OCI-LY3 (cell line): ENCODE results near the gene DRGX.
A peak's percentile ranks its signal among the peaks of the same experiment; 100 is the strongest.

Source experiments
- H2AFZ ChIP-seq: fragments of 200-600, 300-600 bp; shearing (Covaris generic); 2 replicates; pipeline ENCODE4 v1.6.0; 2014; ENCODE audit warnings: antibody characterized with exemption, low read depth, low read length
- H3K27ac ChIP-seq: fragments of 200-600, 300-600 bp; sonication (generic); 2 replicates; pipeline ENCODE4 v1.5.1; 2014; ENCODE audit warnings: mild to moderate bottlenecking, low read length, moderate library complexity, mixed read lengths
- H3K27me3 ChIP-seq: fragments of 200-600, 300-600 bp; sonication (generic); 2 replicates; pipeline ENCODE4 v1.6.1; 2014; ENCODE audit warnings: low read depth, low read length, mixed read lengths
- H3K36me3 ChIP-seq: fragments of 200-600, 300-600 bp; sonication (generic); replicated peaks from 2 replicates; pipeline ENCODE3; 2014; ENCODE audit warnings: low read depth, low read length, mixed read lengths
- H3K4me1 ChIP-seq: fragments of 300-600, 200-600 bp; sonication (generic); 2 replicates; pipeline ENCODE4 v1.6.1; 2014; ENCODE audit warnings: low read length, mixed read lengths
- H3K4me2 ChIP-seq: fragments of 200-600, 300-600 bp; sonication (generic); 2 replicates; pipeline ENCODE4 v1.6.1; 2014; ENCODE audit warnings: low read length, mixed read lengths
- H3K4me3 ChIP-seq: fragments of 300-600, 200-600 bp; sonication (generic); 2 replicates; pipeline ENCODE4 v1.5.1; 2014; ENCODE audit warnings: antibody characterized with exemption, mild to moderate bottlenecking, low read length, moderate library complexity
- H3K79me2 ChIP-seq: fragments of 300-600, 200-600 bp; shearing (Covaris generic); 2 replicates; pipeline ENCODE4 v1.6.1; 2014; ENCODE audit warnings: mild to moderate bottlenecking, low read length, mixed read lengths
- H3K9ac ChIP-seq: fragments of 300-600, 200-600 bp; shearing (Covaris generic); 2 replicates; pipeline ENCODE4 v1.6.0; 2014; ENCODE audit warnings: mild to moderate bottlenecking, low read length, moderate library complexity
- H3K9me3 ChIP-seq: fragments of 200-600, 300-600 bp; shearing (Covaris generic); 2 replicates; pipeline ENCODE4 v1.6.1; 2014; ENCODE audit warnings: low read length, mixed read lengths; ENCODE audit not compliant: insufficient read depth
- H4K20me1 ChIP-seq: fragments of 200-600, 300-600 bp; sonication (generic); 2 replicates; pipeline ENCODE4 v1.6.1; 2016; ENCODE audit warnings: low read length, mixed read lengths; ENCODE audit not compliant: insufficient read depth
- CTCF ChIP-seq: fragments of 200-600, 300-600 bp; sonication (generic); IDR thresholded peaks from 2 replicates; pipeline ENCODE4 v1.5.1; 2014; ENCODE audit warnings: antibody characterized with exemption, low read length, low read depth
- EZH2phosphoT487 ChIP-seq: fragments of 200-600 bp; shearing (Covaris generic); IDR thresholded peaks from 2 replicates; pipeline ENCODE4 v1.6.1; 2018; ENCODE audit warnings: antibody characterized with exemption, mixed run types, low read depth

Gene DRGX

GRCh38 chr10:49347342-49347741, 48.5 kb downstream of the DRGX start:
- no peak overlapping the region for H3K4me3 ChIP-seq
- H3K27me3 ChIP-seq, result no peaks in the 10 kb centered on the region
- no peaks in the 10 kb centered on the region for H3K9me3 ChIP-seq
- H2AFZ ChIP-seq, result no peak overlapping the region
- no peaks in the 10 kb centered on the region for H3K36me3 ChIP-seq
- no peak overlapping the region for H3K27ac ChIP-seq
- no peak overlapping the region for H3K9ac ChIP-seq
- TF ChIP-seq EZH2phosphoT487, result no peak
- TF ChIP-seq CTCF, result no peak
- H3K4me1 ChIP-seq, result no peaks in the 10 kb centered on the region
- H3K4me2 ChIP-seq, result no peak overlapping the region
- no peaks in the 10 kb centered on the region for H3K79me2 ChIP-seq
- H4K20me1 ChIP-seq, result no peaks in the 10 kb centered on the region

GRCh38 chr10:49344840-49345239, 51.0 kb downstream of the DRGX start:
- H3K9me3 ChIP-seq, result no peaks in the 10 kb centered on the region
- no peaks in the 10 kb centered on the region for H3K4me1 ChIP-seq
- no peak overlapping the region for H2AFZ ChIP-seq
- H3K9ac ChIP-seq, result no peak overlapping the region
- no peak overlapping the region for H3K4me3 ChIP-seq
- no peaks in the 10 kb centered on the region for H3K36me3 ChIP-seq
- H3K27ac ChIP-seq, result no peak overlapping the region
- H4K20me1 ChIP-seq, result no peaks in the 10 kb centered on the region
- no peaks in the 10 kb centered on the region for H3K27me3 ChIP-seq
- H3K4me2 ChIP-seq, result no peak overlapping the region
- H3K79me2 ChIP-seq, result no peaks in the 10 kb centered on the region
- no peak for TF ChIP-seq EZH2phosphoT487
- no peak for TF ChIP-seq CTCF

GRCh38 chr10:49338604-49339003, 57.3 kb downstream of the DRGX start:
- TF ChIP-seq EZH2phosphoT487 (no peak), CTCF (no peak)
- H3K36me3 ChIP-seq, result no peaks in the 10 kb centered on the region
- no peak overlapping the region for H3K4me3 ChIP-seq
- H4K20me1 ChIP-seq, result no peaks in the 10 kb centered on the region
- H3K27ac ChIP-seq, result no peak overlapping the region
- H3K4me1 ChIP-seq, result peaks cover 2% of the 10 kb centered on the region; the same call in 1 of the 2 replicates
- H3K27me3 ChIP-seq, result no peaks in the 10 kb centered on the region
- H2AFZ ChIP-seq, result no peak overlapping the region
- H3K79me2 ChIP-seq, result no peaks in the 10 kb centered on the region
- no peak overlapping the region for H3K4me2 ChIP-seq
- no peak overlapping the region for H3K9ac ChIP-seq
- no peaks in the 10 kb centered on the region for H3K9me3 ChIP-seq

GRCh38 chr10:49335364-49335972, 60.4 kb downstream of the DRGX start:
- Histone ChIP-seq H3K79me2 (no peaks in the 10 kb centered on the region), H3K4me2 (no peak overlapping the region), H3K9me3 (no peaks in the 10 kb centered on the region), H3K4me1 (peaks cover 2% of the 10 kb centered on the region; the same call in 1 of the 2 replicates), H3K27me3 (no peaks in the 10 kb centered on the region), H2AFZ (peak overlapping the region; percentile 15; the same call in 1 of the 2 replicates), H3K4me3 (no peak overlapping the region), H3K9ac (no peak overlapping the region), H4K20me1 (no peaks in the 10 kb centered on the region), H3K27ac (no peak overlapping the region), H3K36me3 (no peaks in the 10 kb centered on the region)
- TF ChIP-seq EZH2phosphoT487 (no peak), CTCF (no peak)
